ENCODE data around the gene LRCH1.

Gene LRCH1

DNA sequence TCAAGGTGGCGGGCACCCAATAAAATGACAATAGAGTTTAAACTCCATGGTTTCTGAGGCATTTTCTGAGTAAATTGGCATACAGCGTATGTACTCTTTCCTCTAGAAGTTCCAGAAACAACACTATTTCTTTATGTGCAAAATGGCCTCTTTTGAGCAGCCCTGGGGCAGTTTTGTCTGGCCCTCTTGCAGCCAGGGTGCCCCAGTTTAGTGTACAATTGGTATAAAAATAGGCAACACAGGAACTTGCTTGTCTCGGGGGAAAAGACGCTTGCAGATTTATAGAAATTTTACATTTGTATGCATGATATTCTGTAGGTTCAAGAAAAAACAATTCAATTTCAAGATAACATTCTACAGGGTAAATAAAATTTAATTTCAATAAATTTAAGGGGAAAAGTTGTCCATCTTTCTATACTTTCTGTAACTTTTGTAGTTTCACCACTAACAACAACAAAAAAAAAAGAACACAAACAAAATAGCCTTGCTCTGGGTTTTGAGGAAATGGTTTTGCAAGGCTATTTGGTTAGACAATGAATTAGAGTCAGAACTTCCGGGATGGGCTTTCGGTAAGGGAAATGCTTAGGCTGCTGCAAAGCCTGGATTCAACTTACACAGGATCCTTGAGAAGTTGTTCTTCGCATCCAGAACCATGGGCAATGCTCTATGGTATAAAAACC, 45.3 kb downstream of the LRCH1 start:
- Histone ChIP-seq H3K79me2 (ENCODE audit: insufficient read depth, low read depth) (no peaks in the 10 kb centered on the region), H3K27ac (no peak overlapping the region), H3K4me2 (no peak overlapping the region), H3K4me3 (IDR thresholded peaks at IDR 0.05; ENCODE audit: insufficient read depth, low read depth, low read length) (no peak overlapping the region), H3K36me3 (ENCODE audit: insufficient read depth) (no peaks in the 10 kb centered on the region), H2AFZ (ENCODE audit: low read depth) (no peak overlapping the region), H3K4me1 (ENCODE audit: low read depth, poor library complexity, severe bottlenecking) (no peaks in the 10 kb centered on the region), H3K27me3 (ENCODE audit: insufficient read depth, low read depth) (no peaks in the 10 kb centered on the region), H3K9ac (no peak overlapping the region), H4K20me1 (ENCODE audit: insufficient read depth) (no peaks in the 10 kb centered on the region)
- TF ChIP-seq, protein P1, sequence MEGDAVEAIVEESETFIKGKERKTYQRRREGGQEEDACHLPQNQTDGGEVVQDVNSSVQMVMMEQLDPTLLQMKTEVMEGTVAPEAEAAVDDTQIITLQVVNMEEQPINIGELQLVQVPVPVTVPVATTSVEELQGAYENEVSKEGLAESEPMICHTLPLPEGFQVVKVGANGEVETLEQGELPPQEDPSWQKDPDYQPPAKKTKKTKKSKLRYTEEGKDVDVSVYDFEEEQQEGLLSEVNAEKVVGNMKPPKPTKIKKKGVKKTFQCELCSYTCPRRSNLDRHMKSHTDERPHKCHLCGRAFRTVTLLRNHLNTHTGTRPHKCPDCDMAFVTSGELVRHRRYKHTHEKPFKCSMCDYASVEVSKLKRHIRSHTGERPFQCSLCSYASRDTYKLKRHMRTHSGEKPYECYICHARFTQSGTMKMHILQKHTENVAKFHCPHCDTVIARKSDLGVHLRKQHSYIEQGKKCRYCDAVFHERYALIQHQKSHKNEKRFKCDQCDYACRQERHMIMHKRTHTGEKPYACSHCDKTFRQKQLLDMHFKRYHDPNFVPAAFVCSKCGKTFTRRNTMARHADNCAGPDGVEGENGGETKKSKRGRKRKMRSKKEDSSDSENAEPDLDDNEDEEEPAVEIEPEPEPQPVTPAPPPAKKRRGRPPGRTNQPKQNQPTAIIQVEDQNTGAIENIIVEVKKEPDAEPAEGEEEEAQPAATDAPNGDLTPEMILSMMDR (conservative IDR thresholded peaks at IDR 0.05; ENCODE audit: low read depth, low read length), result no peak

DNA sequence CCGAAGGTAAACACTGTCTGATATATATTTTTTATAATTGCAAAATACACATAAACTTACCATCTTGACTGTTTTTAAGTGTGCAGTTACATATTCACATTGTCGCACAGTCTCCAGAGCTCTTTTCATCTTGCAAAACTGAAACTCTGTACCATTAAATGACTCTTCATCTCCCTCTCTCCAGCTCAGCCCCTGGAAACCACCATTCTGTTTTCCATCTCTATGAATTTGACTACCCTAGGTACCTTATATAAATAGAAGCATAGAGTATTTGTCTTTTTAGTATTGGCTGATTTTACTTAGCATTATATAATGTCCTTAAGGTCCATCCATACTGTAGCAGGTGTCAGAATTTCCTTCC, 45.8 kb downstream of the LRCH1 start:
- no peaks in the 10 kb centered on the region for H3K79me2 ChIP-seq (ENCODE audit: insufficient read depth, low read depth)
- no peaks in the 10 kb centered on the region for H3K36me3 ChIP-seq (ENCODE audit: insufficient read depth)
- no peak overlapping the region for H3K27ac ChIP-seq
- no peaks in the 10 kb centered on the region for H4K20me1 ChIP-seq (ENCODE audit: insufficient read depth)
- no peaks in the 10 kb centered on the region for H3K27me3 ChIP-seq (ENCODE audit: insufficient read depth, low read depth)
- H3K4me3 ChIP-seq (IDR thresholded peaks at IDR 0.05; ENCODE audit: insufficient read depth, low read depth, low read length), result no peak overlapping the region
- no peak overlapping the region for H3K4me2 ChIP-seq
- H2AFZ ChIP-seq (ENCODE audit: low read depth), result no peak overlapping the region
- H3K9ac ChIP-seq, result no peak overlapping the region
- TF ChIP-seq, protein P1 (conservative IDR thresholded peaks at IDR 0.05; ENCODE audit: low read depth, low read length), result no peak
- no peaks in the 10 kb centered on the region for H3K4me1 ChIP-seq (ENCODE audit: low read depth, poor library complexity, severe bottlenecking)

DNA sequence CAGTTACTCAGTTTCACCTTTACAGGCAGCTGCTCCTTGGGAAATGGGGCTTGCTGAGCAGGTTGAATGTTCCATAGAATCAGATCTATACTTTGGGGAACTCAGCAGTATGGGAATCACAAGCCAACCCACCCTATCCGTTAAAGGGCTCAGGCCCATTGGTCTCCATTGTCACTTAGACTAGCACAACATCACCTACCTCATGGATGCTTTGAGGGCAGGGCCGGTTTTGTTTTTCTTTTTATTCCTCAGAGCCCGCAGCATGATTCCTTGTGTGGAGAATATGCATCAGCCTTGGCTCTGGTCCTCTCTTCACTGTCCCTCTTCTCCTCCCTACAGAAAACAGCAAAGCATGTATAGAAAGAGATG, 48.0 kb downstream of the LRCH1 start:
- H3K9ac ChIP-seq, result no peak overlapping the region
- no peaks in the 10 kb centered on the region for H4K20me1 ChIP-seq (ENCODE audit: insufficient read depth)
- no peak overlapping the region for H3K27ac ChIP-seq
- 0 out of 2 replicates have a peak, but pooled peaks cover 6% of the 10 kb centered on the region for H3K79me2 ChIP-seq (ENCODE audit: insufficient read depth, low read depth)
- H3K4me3 ChIP-seq (IDR thresholded peaks at IDR 0.05; ENCODE audit: insufficient read depth, low read depth, low read length), result no peak overlapping the region
- H3K27me3 ChIP-seq (ENCODE audit: insufficient read depth, low read depth), result no peaks in the 10 kb centered on the region
- no peak overlapping the region for H3K4me2 ChIP-seq
- TF ChIP-seq, protein P1 (conservative IDR thresholded peaks at IDR 0.05; ENCODE audit: low read depth, low read length), result no peak
- peaks cover 14% of the 10 kb centered on the region for H3K4me1 ChIP-seq (ENCODE audit: low read depth, poor library complexity, severe bottlenecking)
- H3K36me3 ChIP-seq (ENCODE audit: insufficient read depth), result no peaks in the 10 kb centered on the region
- no peak overlapping the region for H2AFZ ChIP-seq (ENCODE audit: low read depth)

DNA sequence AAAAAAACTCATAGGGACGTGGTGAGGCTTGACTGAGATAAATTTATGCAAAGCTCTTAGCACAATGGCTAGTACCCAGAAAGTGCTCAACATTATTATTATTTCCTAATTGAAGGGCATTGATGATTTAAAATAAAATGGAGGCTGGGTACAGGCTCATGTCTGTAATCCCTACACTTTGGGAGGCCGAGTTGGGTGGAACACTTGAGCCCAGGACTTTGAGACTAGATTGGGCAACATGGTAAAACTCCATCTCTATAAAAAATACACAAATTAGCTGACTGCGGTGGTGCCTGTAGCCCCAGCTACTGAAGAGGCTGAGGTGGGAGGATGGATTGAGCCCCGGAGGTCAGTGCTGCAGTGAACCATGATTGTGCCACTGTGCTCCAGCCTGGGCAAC, 49.6 kb downstream of the LRCH1 start:
- Histone ChIP-seq H3K27ac (no peak overlapping the region), H3K4me2 (no peak overlapping the region), H2AFZ (ENCODE audit: low read depth) (no peak overlapping the region), H3K4me1 (ENCODE audit: low read depth, poor library complexity, severe bottlenecking) (peaks cover 18% of the 10 kb centered on the region), H3K4me3 (IDR thresholded peaks at IDR 0.05; ENCODE audit: insufficient read depth, low read depth, low read length) (no peak overlapping the region), H3K27me3 (ENCODE audit: insufficient read depth, low read depth) (no peaks in the 10 kb centered on the region), H4K20me1 (ENCODE audit: insufficient read depth) (no peaks in the 10 kb centered on the region), H3K9ac (no peak overlapping the region), H3K36me3 (ENCODE audit: insufficient read depth) (no peaks in the 10 kb centered on the region), H3K79me2 (ENCODE audit: insufficient read depth, low read depth) (0 out of 2 replicates have a peak, but pooled peaks cover 6% of the 10 kb centered on the region)
- TF ChIP-seq, protein P1 (conservative IDR thresholded peaks at IDR 0.05; ENCODE audit: low read depth, low read length), result no peak

Data from KMS-11 (cell line).